ENCODE measurements around the gene SERPINA1.
"Not testable (repeated sequence)": the region's sequence is repeated elsewhere in the genome, so short reads cannot be mapped to it uniquely, and the experiment has no call there.

SERPINA1 gene

GRCh38 chr14:94374749-94375260, 13.6 kb downstream of the SERPINA1 start:
- no peak overlapping the region for H3K4me3 ChIP-seq (ENCODE audit: severe bottlenecking)
- peaks cover 25% of the 10 kb centered on the region for H3K4me1 ChIP-seq (ENCODE audit: insufficient read depth, poor library complexity, severe bottlenecking)

GRCh38 chr14:94374116-94374515, 14.3 kb downstream of the SERPINA1 start:
- Histone ChIP-seq H3K27me3 (ENCODE audit: insufficient read depth, poor library complexity, severe bottlenecking) (no peaks in the 10 kb centered on the region), H3K4me1 (ENCODE audit: insufficient read depth, poor library complexity, severe bottlenecking) (peaks cover 21% of the 10 kb centered on the region), H3K4me3 (ENCODE audit: severe bottlenecking) (no peak overlapping the region), H3K36me3 (ENCODE audit: low read depth) (no peaks in the 10 kb centered on the region), H3K9me3 (ENCODE audit: severe bottlenecking) (no peaks in the 10 kb centered on the region), H3K27ac (ENCODE audit: poor library complexity, severe bottlenecking) (peak overlapping the region; percentile 83)
- no peak for TF ChIP-seq CTCF (IDR thresholded peaks at IDR 0.05; ENCODE audit: poor library complexity, severe bottlenecking)
- no peak for DNase-seq (ENCODE audit: low spot score)
- no peak for ATAC-seq (ENCODE audit: low read depth)

More at GRCh38 chr14:94374749-94375260, 13.6 kb downstream of the SERPINA1 start:
- no peak for ATAC-seq (ENCODE audit: low read depth)
- Histone ChIP-seq H3K36me3 (ENCODE audit: low read depth) (no peaks in the 10 kb centered on the region), H3K27me3 (ENCODE audit: insufficient read depth, poor library complexity, severe bottlenecking) (no peaks in the 10 kb centered on the region), H3K9me3 (ENCODE audit: severe bottlenecking) (no peaks in the 10 kb centered on the region), H3K27ac (ENCODE audit: poor library complexity, severe bottlenecking) (peak overlapping the region; percentile 83)
- no peak for DNase-seq (ENCODE audit: low spot score)
- TF ChIP-seq CTCF (IDR thresholded peaks at IDR 0.05; ENCODE audit: poor library complexity, severe bottlenecking) = no peak

- Histone ChIP-seq H3K4me3 (ENCODE audit: severe bottlenecking) (no peak overlapping the region), H3K4me1 (ENCODE audit: insufficient read depth, poor library complexity, severe bottlenecking) (peaks cover 21% of the 10 kb centered on the region), H3K27me3 (ENCODE audit: insufficient read depth, poor library complexity, severe bottlenecking) (no peaks in the 10 kb centered on the region), H3K36me3 (ENCODE audit: low read depth) (no peaks in the 10 kb centered on the region), H3K27ac (ENCODE audit: poor library complexity, severe bottlenecking) (peak overlapping the region; percentile 83), H3K9me3 (ENCODE audit: severe bottlenecking) (no peaks in the 10 kb centered on the region)
- TF ChIP-seq CTCF (IDR thresholded peaks at IDR 0.05; ENCODE audit: poor library complexity, severe bottlenecking) = no peak
- peak; percentile 99 for ATAC-seq (ENCODE audit: low read depth)
- DNase-seq (ENCODE audit: low spot score) = peak; percentile 98
Observed at GRCh38 chr14:94373708-94374107, 14.7 kb downstream of the SERPINA1 start.

GRCh38 chr14:94372021-94372605, 16.3 kb downstream of the SERPINA1 start:
- no peak for DNase-seq (ENCODE audit: low spot score)
- no peak for TF ChIP-seq CTCF (IDR thresholded peaks at IDR 0.05; ENCODE audit: poor library complexity, severe bottlenecking)

GRCh38 chr14:94370524-94370910, 17.9 kb downstream of the SERPINA1 start:
- Histone ChIP-seq H3K36me3 (ENCODE audit: low read depth) (no peaks in the 10 kb centered on the region), H3K27ac (ENCODE audit: poor library complexity, severe bottlenecking) (no peak overlapping the region), H3K27me3 (ENCODE audit: insufficient read depth, poor library complexity, severe bottlenecking) (no peaks in the 10 kb centered on the region), H3K9me3 (ENCODE audit: severe bottlenecking) (no peaks in the 10 kb centered on the region), H3K4me1 (ENCODE audit: insufficient read depth, poor library complexity, severe bottlenecking) (peaks cover 21% of the 10 kb centered on the region), H3K4me3 (ENCODE audit: severe bottlenecking) (no peak overlapping the region)
- no peak for DNase-seq (ENCODE audit: low spot score)
- TF ChIP-seq CTCF (IDR thresholded peaks at IDR 0.05; ENCODE audit: poor library complexity, severe bottlenecking) = no peak
- ATAC-seq (ENCODE audit: low read depth) = no peak

More at GRCh38 chr14:94372021-94372605, 16.3 kb downstream of the SERPINA1 start:
- no peak overlapping the region for H3K27ac ChIP-seq (ENCODE audit: poor library complexity, severe bottlenecking)
- no peak for ATAC-seq (ENCODE audit: low read depth)
- no peak overlapping the region for H3K4me3 ChIP-seq (ENCODE audit: severe bottlenecking)
- no peaks in the 10 kb centered on the region for H3K9me3 ChIP-seq (ENCODE audit: severe bottlenecking)
- H3K27me3 ChIP-seq (ENCODE audit: insufficient read depth, poor library complexity, severe bottlenecking) = no peaks in the 10 kb centered on the region
- peaks cover 21% of the 10 kb centered on the region for H3K4me1 ChIP-seq (ENCODE audit: insufficient read depth, poor library complexity, severe bottlenecking)
- H3K36me3 ChIP-seq (ENCODE audit: low read depth) = no peaks in the 10 kb centered on the region

- H3K4me1 ChIP-seq (ENCODE audit: insufficient read depth, poor library complexity, severe bottlenecking) = peaks cover 20% of the 10 kb centered on the region
- H3K4me3 ChIP-seq (ENCODE audit: severe bottlenecking); ATAC-seq (ENCODE audit: low read depth); H3K27me3 ChIP-seq (ENCODE audit: insufficient read depth, poor library complexity, severe bottlenecking); H3K36me3 ChIP-seq (ENCODE audit: low read depth); H3K9me3 ChIP-seq (ENCODE audit: severe bottlenecking); DNase-seq (ENCODE audit: low spot score); H3K27ac ChIP-seq (ENCODE audit: poor library complexity, severe bottlenecking): not testable (repeated sequence)
Observed at GRCh38 chr14:94369766-94370523, 18.5 kb downstream of the SERPINA1 start.

Data from RWPE2 (cell line).